Fibroblast of skin of back (primary cell): ENCODE measurements around the gene ATG7.
A peak's percentile ranks its signal among the peaks of the same experiment; 100 is the strongest.
"Not testable (repeated sequence)": the region's sequence is repeated elsewhere in the genome, so short reads cannot be mapped to it uniquely, and the experiment has no call there.

Experiments
- DNase-seq: peaks from one replicate; pipeline ENCODE4 v3.0.0-alpha.2; 2013

ATG7 gene

DNA sequence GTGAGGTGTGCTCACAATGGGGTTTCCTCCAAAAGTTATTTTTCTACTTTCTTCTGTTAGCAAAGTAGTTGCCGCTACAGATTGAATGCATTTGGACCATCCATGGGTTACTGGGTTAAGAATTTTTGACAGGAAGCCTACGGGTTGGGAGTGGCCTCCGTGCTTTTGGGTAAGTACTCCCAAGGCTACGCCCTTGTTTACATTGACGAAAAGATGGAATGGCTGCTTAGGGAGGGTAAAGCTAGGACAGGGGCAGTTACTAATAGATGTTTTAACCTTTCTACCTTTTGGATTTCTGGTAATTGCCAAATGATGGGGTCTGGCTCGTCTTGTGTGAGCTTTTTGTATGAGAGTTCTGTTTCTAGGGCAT, 20.4 kb upstream of the ATG7 start:
- no peak for DNase-seq

DNA sequence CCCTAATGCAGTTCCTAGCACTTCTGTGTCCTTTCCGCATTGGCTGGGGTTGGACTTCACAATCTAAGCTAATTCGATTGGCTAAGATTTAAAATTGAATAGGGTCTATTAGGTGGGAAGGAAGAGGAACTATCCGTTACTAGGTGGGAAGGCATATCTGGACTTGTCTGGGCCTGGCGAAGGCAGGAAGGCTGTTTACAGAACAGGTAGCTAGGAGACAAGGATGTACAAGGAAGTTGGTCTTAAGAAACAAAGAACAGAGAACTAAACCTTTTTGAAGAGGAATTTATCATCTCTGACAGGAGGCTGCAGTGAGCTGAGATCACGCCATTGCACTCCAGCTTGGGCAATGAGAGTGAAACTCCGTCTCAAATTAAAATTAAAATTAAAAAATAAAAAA, 17.3 kb upstream of the ATG7 start:
- DNase-seq, result no peak

DNA sequence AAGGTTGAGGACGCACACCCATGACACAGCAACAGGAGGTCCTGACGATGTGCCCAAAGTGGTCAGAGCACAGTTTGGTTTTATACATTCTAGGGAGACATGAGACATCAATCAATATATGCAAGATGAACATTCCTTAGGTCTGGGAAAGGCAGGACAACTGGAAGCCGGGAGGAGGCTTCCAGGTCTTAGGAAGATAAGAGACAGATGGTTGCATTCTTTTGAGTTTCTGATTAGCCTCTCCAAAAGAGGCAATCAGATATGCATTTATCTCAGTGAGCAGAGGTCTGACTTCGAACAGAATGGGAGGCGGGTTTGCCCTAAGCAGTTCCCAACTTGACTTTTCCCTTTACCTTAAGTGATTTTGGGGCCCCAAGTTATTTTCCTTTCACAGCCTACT, 16.7 kb upstream of the ATG7 start:
- not testable (repeated sequence) for DNase-seq

DNA sequence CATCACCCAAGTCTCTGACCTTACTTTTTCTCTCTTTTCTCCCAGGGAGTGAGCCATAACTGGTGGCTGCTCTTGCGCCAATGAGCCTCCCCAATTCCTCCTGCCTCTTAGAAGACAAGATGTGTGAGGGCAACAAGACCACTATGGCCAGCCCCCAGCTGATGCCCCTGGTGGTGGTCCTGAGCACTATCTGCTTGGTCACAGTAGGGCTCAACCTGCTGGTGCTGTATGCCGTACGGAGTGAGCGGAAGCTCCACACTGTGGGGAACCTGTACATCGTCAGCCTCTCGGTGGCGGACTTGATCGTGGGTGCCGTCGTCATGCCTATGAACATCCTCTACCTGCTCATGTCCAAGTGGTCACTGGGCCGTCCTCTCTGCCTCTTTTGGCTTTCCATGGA, 13.2 kb upstream of the ATG7 start:
- DNase-seq, result no peak

DNA sequence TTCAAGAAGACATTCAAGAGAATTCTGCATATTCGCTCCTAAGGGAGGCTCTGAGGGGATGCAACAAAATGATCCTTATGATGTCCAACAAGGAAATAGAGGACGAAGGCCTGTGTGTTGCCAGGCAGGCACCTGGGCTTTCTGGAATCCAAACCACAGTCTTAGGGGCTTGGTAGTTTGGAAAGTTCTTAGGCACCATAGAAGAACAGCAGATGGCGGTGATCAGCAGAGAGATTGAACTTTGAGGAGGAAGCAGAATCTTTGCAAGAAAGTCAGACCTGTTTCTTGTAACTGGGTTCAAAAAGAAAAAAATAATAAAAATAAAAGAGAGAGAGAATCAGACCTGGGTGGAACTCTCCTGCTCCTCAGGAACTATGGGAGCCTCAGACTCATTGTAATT, 11.7 kb upstream of the ATG7 start:
- DNase-seq, result no peak

DNA sequence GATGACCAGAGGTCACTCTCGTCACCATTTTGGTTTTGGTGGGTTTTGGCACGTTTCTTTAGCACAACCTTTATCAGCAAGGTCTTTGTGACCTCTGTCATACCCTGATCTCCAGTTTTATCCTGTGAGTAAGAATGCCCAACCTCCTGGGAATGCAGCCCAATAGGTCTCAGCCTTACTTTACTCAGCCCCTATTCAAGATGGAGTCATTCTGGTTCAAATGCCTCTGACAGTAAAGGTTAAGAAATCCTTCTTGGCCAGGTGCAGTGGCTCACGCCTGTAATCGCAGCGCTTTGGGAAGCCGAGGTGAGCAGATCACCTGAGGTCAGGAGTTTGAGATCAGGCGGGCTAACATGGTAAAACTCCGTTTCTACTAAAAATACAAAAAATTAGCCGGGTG, 3.2 kb upstream of the ATG7 start:
- DNase-seq, result no peak

DNA sequence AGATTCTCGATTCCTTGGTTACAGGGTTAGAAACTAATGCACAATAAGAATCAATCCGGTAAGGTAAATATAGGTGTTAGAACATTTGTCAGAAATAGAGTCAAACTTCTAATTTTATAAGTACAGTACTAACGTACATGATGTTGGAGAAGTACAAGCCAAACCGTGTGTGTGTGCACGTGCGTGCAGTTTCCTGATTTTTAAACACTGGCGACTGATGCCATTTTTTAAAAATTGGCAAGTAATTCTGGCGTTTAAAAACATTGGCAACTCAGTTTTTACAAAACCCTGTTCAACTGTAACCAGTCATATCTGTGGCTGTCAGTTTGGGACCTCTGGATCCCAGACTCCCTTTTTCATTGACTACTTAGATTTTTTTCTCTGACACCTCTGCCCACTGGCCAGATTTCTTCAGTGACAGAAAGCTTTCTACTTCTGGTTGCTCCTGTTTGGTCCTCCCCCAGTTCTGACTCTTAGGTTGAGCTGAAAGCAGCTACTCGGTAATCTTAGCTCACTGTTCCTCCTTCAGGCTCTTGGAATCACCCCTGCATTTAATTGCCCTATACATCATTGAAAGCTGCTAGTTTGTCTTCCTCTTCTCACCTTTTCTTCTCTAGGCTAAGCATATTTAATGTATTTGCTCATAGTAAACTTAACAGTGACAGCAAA, 843 bp downstream of the ATG7 start:
- no peak for DNase-seq

DNA sequence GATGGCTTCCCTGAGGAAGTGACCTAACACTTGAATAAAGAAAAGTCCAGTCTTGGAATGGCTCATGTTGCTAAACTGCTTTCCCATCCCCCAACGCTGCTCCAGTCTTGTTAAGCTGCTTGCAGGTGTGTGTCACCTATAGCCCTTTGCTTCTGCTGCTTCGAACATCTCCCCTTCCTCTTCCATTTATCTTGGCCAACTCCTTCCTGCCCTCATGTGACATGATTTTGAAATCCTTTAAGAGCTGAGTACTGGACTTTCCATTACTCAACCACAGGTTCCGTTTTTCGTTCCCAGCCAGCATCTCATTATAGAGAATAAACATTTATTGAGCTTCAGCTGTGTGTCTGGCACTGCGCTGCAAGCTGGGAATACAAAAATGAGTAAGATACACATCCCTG, 1.7 kb downstream of the ATG7 start:
- DNase-seq, result no peak

DNA sequence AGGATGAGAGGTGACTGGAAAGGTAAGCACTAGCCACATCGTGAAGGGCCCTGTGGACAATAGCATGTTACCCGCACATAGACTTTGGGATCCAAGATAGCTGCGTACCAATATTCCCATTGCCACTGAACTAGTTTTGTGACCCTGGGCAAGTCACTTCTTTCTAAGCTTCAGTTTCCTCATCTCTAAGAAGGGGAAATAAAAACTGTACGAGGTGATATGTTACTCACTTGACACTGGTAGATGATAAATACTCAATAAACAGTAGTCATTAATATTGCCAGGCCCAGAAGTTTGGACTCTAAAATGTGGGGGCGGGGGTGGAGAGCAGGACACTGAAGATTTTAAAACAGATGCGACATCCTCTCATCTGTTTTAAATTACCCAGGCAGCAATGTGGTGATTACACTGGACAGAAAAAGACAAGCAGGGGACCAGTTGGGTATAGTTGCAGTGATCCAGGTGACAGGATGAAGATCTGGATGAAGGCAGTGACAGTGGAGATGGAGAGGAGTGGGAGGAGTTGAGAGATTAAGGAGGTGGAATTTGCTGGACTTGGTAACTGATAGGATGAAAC, 2.5 kb downstream of the ATG7 start:
- DNase-seq, result no peak

DNA sequence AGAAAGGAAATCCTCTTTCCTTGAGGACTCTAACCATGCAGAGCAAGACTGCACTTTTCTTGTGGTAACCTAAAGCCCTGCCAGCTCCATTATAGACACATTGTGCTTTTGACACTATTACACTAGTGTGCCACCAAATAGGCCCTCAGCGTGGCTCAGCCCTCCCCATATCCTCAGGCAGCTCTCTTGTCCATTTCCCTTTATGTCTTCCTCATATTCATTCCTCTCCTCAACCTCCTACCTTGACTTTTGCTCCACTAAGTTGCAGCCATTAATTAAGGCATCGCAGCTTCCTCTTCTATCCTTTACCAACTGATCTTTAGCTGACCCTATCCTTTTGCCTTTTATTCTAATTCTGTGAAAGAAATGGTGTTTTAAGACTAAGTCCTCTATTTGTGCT, 3.7 kb downstream of the ATG7 start:
- DNase-seq, result no peak

DNA sequence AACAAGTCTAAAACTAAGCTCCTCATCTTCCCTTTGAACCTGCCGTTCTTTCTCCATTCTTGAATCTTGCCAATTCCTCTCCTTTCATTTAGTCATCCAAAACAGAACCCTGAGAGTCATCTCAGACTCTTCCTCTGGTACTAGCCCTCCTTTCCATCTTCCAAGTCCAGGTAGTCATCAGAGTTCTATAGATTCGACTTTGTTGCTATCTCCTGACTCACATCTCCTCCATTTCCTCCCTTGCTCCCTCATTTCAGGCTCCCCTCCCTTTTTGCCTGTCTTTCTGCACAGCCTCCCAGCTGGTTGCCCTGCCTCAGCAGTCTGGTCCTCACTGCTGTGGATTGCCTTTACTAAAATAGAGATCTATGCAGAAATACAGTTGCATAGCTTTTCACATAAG, 4.7 kb downstream of the ATG7 start:
- DNase-seq, result no peak

DNA sequence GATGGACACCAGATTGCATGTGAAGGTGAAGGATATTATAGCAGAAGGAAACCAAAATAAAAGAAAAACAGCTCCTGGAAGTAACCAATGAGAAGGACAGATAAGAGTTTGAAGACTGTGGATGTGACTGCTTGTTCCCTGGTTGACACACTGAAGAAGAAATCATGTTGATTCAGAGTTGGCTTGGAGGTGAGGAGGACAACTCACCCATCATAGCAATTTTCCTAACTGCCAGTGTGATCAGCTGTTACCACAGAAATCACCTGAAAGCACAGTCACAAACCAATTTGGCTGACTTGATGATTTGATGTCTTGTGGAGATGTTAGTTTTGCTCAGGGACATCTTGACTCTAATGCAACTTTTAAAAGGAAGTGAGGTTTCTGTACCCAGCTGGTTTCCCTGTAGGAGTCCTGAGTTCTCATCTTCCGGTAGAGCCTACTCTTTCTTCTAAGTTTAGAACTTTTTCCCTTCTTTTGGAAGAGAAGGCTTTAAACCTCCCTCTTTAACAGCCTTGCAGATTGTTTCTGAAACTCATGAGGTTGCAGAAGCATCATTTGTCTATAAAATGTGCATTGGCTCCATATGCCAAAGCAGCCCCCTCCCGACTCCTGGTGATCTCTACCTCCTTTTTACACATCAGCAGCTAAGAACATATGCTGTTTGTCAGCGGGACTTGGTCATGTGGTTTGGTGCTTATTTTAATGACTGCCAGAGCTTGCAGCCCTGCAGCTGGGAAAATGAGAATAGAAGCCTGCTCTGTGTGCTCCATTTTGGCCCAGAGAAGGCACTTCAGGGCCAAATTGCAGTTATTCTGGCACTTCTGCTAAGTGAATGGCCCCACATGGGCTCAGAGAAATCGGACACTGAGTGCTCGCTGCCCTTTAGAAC, 10.3 kb downstream of the ATG7 start:
- no peak for DNase-seq

DNA sequence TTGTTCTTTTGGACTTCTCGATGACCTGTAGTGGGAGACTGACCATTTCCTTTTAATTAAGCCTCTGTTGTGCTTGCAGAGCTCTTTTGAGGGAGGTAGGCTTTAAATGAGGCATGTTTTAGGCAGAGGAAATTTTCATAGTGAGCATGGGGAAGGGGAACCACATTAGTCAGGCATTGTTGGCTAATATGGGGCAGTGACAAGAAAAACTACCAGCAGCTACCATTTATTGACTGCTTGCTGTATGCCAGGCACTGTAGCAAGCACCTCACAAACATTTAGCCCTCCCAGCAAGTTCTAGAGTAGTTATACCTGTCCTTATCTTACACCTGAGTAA, 10.9 kb downstream of the ATG7 start:
- no peak for DNase-seq

DNA sequence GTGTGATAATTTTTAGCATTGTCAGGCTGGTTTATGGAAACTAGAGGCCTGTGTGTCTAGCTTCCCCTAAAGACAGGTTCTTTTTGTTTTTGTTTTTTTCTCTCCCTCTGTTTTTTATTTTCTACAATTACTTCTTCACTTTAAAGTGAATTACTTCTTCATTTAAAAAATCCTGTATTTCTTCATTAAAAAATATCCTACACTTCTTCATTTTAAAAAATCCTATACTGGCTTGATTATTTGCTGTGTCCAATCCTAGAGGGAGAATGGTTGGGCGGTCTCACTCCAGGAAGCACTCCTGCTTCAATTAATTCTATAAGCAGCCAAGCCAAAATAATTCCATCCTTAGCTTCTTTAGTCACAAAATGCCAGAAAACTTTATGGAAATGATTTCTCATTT, 11.8 kb downstream of the ATG7 start:
- no peak for DNase-seq

DNA sequence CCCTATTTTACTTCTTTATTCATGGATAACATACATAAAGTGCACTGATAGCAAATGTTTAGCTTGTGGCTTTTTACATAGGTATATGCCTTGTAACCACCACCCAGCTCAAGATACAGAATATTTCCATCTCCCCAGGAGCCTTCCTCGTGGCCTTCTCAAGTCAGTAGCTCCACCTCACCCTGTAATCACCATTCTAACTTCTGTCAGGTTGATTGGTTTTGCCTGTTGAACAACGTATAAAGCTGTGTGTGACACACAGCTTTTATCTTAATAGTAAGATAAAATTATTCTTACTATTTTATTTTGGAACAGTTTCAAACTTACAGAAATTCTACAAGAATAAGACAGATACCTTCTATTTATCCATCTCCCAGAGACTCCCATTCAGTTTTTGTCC, 13.3 kb downstream of the ATG7 start:
- no peak for DNase-seq

DNA sequence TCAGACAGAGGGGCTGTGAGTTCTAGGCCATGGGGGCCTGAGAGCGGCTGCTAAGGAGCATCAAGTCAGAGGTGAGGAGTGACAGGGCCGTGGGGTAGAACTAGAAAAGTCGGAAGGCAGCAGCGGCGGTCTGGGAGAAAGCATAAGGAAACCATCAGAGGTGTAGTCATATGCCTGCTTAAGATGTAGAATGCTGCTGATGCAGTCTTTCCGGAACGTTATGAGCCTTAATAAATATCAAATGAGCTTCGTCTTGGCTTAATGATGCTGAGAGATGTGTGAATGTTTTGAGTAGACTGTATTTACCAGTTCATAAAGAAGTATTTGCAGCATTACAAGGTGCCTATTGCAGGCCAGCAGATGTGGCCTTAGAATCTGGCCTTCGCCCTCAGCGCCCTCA, 15.2 kb downstream of the ATG7 start:
- DNase-seq, result no peak

DNA sequence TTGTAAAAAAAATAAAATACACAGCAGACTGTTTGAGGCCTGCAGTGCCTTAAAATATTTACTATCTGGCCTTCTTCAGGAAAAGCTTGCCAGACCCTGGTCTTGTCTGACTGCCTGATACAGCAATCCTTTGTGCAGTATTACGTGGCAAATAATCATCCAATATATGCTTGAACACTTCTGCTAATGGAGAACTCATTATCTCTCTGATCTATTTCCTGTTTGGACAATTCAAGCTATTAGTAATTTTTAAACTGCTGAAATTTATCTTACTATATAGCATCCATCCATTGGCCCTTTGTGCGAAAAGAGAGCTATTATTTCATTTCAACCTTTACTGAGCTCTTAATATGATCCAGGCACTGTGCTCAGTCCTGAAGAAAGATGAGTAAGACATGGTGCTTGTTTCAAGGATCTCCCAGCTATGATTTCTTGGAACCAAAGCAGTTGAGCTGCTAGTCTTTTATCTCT, 15.9 kb downstream of the ATG7 start:
- peak; percentile 41 for DNase-seq

DNA sequence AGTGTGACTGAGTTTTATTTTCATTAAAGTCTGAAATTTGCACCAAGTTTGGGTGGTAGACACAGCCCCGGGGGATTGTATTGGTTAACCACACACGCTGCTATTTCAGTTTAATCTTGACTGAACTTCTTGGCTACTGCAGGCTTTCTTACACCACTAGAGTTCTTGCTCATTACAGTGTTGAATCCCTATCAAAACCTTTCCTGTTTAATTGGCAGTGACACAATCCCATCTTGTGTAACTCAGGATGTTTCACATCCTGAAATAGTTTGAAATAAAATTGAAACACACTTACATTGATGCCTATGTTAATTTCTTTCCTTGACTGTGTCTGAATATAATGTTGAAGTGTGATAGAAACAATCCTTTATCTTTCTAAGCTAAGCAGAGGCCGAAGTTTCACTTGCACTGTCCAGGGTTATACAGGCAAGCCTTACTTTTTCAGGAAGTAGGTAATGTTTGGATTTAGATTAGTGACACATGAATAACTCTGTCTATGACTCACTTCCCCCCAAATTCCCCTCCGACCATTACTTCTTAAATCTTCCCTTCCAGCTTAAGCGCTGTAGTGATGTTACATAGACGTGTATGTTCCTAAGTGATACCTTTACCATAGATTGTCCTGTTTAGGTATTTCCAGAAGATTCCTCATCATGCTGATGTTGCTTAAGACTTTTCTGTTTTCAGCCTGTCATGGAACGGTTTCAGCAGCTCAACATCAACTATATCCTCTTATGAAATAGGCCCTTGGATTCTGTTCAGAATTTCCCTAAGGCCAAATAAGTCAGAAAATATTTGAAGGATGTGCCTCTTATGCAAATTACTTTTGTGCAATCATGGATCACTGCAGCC, 16.8 kb downstream of the ATG7 start:
- DNase-seq, result peak; percentile 89

DNA sequence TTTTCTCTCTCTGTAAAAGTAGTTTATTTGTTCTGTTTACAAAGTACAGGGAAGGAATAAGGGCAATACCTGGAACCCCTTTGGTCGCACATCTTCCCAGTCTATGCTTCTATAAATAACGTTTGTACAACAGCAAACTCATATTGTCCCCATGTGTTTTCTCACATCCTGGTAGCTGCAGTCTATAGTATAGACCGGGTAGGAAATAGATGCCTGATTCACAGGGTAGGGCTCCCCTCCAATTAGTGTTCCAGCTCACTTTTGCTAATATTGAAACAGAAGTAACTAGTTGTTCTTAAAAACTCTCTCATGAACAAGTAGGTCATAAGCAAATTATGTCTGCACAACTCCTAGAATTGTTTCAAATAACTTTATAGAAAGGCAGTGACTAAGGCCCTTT, 17.7 kb downstream of the ATG7 start:
- no peak for DNase-seq

DNA sequence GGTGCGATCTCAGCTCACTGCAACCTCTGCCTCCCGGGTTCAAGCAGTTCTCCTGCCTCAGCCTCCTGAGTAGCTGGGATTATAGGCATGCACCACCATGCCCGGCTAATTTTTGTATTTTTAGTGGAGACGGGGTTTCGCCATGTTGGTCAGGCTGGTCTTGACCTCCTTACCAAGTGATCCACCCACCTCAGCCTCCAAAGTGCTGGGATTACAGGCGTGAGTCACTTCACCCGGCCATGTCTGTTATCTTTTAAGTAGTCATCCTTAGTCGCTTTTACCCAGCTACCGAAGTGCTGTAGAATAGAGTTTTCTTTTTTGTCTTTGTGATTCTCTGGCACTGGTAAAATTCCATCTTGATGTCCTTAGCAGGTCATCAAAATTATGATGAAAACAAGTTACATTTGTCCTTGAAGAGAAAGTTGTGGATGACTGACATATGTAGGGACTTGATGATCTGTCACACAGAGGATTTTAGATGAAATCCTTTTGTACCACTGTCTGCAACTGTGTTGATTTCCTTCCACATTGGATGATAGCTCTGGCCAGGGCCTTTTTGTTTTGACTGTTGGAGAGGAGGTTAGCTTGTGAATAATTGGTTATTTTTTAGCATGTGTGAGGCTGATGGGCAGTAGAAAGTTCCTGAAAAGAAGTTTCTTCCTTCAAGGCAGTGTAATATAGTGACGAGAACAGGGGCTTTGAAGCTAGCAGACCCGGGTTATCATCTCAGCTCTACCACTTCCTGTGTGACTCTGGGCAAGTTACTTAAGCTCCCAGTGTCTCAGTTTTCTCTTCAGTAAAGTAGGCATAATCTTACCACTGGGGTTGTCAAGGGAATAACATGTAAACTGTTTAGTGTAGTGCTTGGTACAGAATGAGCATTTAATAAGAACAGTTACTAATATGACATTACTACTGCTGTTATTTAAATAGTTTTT, 18.8 kb downstream of the ATG7 start:
- peak; percentile 77 for DNase-seq

DNA sequence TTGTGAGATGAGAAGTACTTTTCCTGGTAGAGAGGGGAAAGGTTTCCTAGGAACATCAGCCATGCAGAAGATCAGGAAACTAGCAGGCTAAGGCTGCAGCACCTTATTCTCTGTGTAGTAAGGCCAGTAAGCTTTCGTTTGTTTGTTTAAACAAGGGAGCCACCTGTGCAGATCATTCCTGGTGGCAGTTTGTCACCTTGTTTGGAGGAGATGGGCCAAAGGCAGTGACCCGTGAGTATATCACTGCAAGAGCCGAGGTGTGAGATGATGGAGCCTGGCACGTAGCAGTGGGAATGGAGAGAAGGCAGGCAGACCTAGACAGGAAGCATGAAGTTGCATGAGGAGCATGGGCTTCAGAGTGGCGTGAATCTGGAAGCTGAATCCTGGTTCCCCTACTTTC, 19.6 kb downstream of the ATG7 start:
- no peak for DNase-seq

DNA sequence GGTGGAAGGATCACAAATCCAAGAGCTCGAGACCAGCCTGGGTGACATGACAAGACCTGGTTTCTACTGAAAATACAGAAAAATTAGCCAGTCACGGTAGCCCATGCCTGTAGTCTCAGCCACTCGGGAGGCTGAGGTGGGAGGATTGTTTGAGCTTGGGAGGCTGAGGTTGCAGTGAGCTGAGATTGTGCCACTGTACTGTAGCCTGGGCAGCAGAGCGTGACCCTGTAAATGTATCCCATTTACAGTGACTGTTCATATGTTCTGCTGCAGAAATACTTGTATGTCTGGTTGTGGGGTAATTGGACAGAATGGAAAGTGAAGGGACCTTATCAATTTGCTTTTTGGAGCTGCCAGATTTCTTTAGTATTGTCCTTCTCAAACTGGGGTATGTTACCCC, 24.9 kb downstream of the ATG7 start:
- DNase-seq, result no peak
